Measurements from ENCODE around the gene UQCRC2. TPM values are rescaled to one million over a fixed set of nuclear protein-coding genes. Genes with fewer than 3 reads are reported as not detected.
A peak's percentile ranks its signal among the peaks of the same experiment; 100 is the strongest.

The UQCRC2 gene
- total and polyA plus RNA-seq, 10 of the 15 experiments (the other 5 are each of a cell fraction or from before 2014, with no cell fraction given), result 256 to 563 (median 327) TPM

GRCh38 chr16:22023505-22023904 lies 70.3 kb downstream of the UQCRC2 start (continued):
- TF ChIP-seq PBX3 (IDR thresholded peaks at IDR 0.05; ENCODE audit: insufficient replicate concordance, low read depth, low read length), result no peak
- no peak for TF ChIP-seq PAX8 (IDR thresholded peaks at IDR 0.05)
- peak; percentile 40; the same call in 1 of the 2 replicates for TF ChIP-seq ZNF384 (IDR thresholded peaks at IDR 0.05; ENCODE audit: borderline replicate concordance, low read depth, low read length)
- TF ChIP-seq MEF2A (IDR thresholded peaks at IDR 0.05; ENCODE audit: insufficient read depth, low read depth, low read length), result 0 out of 2 replicates have a peak, but pooled peaks have one; percentile 39
- TF ChIP-seq CBX3 (IDR thresholded peaks at IDR 0.05; ENCODE audit: borderline replicate concordance, low read depth), result no peak
- no peak for TF ChIP-seq TBL1XR1 (IDR thresholded peaks at IDR 0.05; ENCODE audit: low read depth, low read length)
- TF ChIP-seq EP300 (IDR thresholded peaks at IDR 0.05; ENCODE audit: borderline replicate concordance in 1 of 2, control insufficient read depth in 1 of 2, low read depth in 2 of 2, low read length in 2 of 2), result peak in 1 of 2 experiments; percentile 28; a peak in 1 of 4 replicates
- TF ChIP-seq ZBTB40 (IDR thresholded peaks at IDR 0.05; ENCODE audit: borderline replicate concordance), result no peak
- no peak for TF ChIP-seq GATAD2B (conservative IDR thresholded peaks at IDR 0.05; ENCODE audit: low read depth)
- no peak for TF ChIP-seq KLF5 (IDR thresholded peaks at IDR 0.05; ENCODE audit: partially characterized antibody)
- TF ChIP-seq REST (IDR thresholded peaks at IDR 0.05; ENCODE audit: low read depth, low read length), result no peak
- TF ChIP-seq MXI1 (IDR thresholded peaks at IDR 0.05; ENCODE audit: low read depth, low read length), result no peak
- peak; percentile 75 for TF ChIP-seq RUNX3 (IDR thresholded peaks at IDR 0.05; ENCODE audit: low read length)
- TF ChIP-seq E2F4 (IDR thresholded peaks at IDR 0.05; ENCODE audit: low read depth, low read length), result no peak
- TF ChIP-seq NFIC (IDR thresholded peaks at IDR 0.05; ENCODE audit: low read depth, low read length), result peak; percentile 33; the same call in 1 of the 2 replicates
- TF ChIP-seq LARP7 (IDR thresholded peaks at IDR 0.05), result no peak
- TF ChIP-seq ASH2L (IDR thresholded peaks at IDR 0.05; ENCODE audit: borderline replicate concordance, low read depth), result no peak
- no peak for TF ChIP-seq CHD2 (IDR thresholded peaks at IDR 0.05; ENCODE audit: borderline replicate concordance, low read depth, low read length)
- TF ChIP-seq HDGF (IDR thresholded peaks at IDR 0.05), result no peak
- TF ChIP-seq HCFC1 (IDR thresholded peaks at IDR 0.05; ENCODE audit: low read length), result no peak
- TF ChIP-seq SMAD1 (IDR thresholded peaks at IDR 0.05; ENCODE audit: low read depth, partially characterized antibody), result no peak
- 0 out of 2 replicates have a peak, but pooled peaks have one; percentile 30 for TF ChIP-seq TCF7 (IDR thresholded peaks at IDR 0.05; ENCODE audit: borderline replicate concordance)
